ENCODE results near the gene SCAND1. TPM values are rescaled to one million over a fixed set of nuclear protein-coding genes. Genes with fewer than 3 reads are reported as not detected.
"Not testable (repeated sequence)": the region's sequence is repeated elsewhere in the genome, so short reads cannot be mapped to it uniquely, and the experiment has no call there.

SCAND1 gene
- total RNA-seq, 1 donor from 2014 or later, result 24.5 TPM

DNA sequence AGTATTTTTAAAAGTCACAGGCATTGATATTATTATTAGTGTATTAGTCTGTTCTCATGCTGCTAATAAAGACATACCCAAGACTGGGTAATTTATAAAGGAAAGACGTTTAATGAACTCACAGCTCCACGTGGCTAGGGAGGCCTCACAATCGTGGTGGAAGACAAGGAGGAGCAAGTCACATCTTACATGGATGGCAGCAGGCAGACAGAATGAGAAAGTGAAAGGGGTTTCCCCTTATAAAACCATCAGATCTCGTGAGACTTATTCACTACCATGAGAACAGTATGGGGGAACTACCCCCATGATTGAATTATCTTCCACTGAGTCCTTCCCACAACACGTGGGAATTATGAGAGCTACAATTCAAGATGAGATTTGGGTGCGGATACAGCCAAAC, 5.0 kb upstream of the SCAND1 start:
- not testable (repeated sequence) for DNase-seq

DNA sequence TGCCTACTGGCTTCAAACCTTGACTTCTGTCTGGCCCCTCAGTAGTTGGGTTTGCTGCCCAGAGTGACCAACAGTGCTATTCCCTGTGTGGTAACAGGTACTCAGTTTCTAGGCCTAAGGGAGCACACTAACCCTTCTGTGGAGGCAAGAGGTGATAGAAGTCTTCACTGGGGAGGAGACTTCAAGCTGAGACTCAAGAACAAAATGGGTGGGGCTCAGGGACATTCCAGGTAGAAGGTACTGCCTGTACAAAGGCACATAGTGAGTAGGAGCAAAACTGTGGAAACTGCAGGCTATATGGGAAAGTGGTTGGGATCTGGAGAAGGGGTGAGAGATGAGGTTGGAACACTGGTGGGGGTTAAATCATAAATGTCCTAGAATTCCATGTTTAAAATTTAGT, 2.3 kb upstream of the SCAND1 start:
- no peak for DNase-seq

DNA sequence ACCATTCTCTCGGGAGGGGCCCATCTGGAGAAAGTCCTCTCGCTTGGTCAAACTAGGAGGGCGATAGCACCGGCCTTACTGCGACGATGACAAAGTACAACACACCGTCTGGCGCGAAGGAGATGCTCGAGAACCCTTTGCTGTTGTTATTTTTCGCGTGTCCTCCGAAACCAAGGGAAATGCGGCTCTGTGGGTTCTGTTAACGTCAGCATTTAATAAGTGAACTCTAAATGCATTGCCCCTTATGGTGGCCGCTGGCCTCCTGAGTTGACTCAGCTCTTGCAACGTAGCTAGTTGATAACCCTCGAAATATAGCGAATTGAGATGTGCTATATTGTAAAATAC, 577 bp upstream of the SCAND1 start:
- no peak for DNase-seq

DNA sequence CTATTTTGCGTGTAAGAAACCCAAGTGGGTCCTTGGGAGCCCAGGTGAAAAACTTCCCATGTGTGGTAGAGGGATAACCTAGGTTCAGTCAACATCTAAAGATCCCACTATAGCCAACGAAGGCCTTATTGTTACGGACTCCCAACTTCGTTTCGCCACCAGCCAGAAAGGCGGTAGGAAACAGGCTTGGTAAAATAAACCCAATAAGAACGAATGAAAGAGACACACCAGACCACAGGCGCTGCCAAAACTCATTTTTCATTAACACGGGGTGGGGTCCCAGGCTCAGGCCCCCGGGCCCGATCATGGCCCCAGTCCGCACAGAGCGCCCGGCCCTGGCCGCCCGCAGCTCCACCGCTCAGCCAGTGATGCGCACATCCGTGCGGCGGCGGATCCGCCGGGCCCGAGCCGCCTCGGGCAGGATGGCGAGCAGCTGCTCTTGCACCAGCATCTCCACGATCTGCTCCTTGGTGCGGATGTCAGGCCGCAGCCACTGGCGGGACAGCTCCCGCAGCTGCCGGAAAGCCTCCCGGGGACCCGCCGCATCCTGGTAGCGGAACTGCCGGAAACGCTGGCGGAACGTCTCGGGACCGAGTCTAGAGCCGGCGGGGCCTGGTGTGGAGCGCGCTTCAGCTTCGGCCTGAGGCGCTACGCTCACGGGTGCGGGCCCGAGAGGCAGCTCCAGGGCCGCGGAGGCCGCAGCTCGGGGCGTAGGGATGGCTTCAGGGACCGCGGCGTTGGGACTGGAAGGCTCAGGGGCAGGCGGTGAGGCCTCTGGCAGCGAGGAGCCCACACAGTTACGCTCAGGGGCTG, 709 bp downstream of the SCAND1 start:
- DNase-seq, result no peak

DNA sequence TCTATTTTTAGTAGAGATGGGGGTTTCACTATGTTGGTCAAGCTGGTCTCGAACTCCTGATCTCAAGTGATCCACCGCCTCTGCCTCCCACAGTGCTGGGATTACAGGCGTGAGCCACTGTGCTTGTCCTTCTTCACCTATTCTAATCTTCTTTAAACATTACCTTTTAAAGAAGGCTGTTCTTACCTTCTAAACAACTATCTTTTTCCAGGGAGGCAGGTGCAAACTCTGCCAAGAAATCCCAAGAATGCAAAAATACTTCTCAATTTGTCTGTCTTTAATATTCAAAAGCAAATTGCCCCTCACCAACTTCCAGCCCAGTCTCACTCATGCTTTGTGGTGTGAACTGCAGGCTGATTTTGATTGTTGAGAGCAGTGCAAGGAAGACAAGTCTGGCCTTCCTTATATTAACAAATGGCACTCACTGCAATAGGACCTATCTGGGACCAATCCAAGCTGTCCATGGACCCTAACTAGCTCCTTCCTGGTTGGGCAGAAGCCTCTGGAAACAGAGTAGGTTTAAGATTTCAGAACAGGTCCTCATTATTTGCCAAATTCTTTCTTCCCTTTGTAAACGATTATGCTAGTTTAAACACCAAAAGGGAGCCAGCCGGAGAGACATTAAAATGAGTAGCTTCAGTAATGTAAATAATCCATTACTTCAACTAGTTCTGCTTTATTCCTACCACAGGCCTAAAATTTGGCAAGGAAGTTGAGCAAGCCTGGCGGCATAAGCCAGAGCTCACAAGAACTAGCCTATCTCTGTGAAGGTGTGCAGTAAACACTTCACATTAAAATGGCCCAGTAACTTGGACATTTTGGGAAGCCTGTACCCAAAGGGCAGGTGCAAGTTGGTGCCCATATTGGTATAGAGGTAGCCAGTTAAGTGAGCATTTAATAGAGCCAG, 1.6 kb downstream of the SCAND1 start:
- DNase-seq, result peak; percentile 8

- not testable (repeated sequence) for DNase-seq
Measured at GRCh38 chr20:35952080-35952479, 2.2 kb downstream of the SCAND1 start.

DNA sequence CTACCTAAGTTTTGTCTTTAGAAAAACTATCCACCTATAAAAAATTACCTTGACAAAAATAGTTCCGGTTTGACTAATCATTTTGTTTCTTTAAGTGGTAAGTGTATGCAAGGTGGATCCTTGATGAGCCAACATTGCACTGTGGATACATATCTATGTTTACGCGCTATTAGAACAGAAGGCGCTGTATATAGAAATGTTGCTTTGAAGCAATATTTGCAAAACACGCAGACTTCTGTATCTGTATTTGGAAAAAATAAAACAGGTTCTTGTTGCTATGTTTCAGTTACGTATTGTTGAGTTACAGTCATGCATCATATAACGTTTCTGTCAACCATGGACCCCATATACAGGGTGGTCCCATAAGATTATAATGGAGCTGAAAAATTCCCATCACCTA, 4.2 kb downstream of the SCAND1 start:
- no peak for DNase-seq

GRCh38 chr20:35947907-35948306, 6.4 kb downstream of the SCAND1 start:
- DNase-seq, result no peak

DNA sequence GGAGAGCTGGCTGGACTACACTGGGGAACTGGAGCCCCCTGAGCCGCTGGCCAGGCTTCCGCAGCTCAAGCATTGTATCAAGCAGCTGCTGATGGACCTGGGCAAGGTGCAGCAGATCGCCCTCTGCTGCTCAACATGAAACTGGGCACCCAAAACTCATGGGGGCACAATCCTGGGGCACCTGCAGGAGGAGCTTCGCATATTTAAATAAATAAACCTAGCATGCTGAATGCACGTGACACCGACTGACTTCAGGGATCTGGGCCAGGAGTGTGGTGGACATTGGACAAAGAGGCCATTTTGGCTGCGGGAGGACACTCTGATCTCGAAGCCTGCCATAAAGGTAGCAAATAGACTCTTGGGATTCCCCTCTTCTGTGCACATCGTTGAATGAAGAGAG, 6.8 kb downstream of the SCAND1 start:
- DNase-seq, result peak; percentile 6

GRCh38 chr20:35942243-35942642, 12.1 kb downstream of the SCAND1 start:
- DNase-seq, result no peak

DNA sequence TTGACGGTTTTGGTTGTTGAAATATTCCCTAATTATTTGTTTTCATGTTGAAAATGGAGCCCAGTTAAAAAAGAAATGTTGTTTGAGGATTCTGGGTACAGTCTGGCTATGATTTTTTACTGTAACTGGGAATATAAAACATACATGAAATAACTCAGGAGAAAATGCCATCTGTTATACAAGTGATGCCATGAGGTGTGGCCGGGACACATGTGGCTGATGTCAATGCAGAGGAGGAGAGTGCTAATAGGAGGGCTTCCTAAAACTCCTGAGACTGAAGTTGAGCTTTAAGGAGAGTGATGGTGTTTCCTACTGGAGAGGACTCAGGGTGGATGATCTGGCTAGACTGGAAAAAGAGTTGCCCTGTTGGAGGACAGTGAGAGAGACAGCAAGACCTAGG, 12.7 kb downstream of the SCAND1 start:
- DNase-seq, result no peak

DNA sequence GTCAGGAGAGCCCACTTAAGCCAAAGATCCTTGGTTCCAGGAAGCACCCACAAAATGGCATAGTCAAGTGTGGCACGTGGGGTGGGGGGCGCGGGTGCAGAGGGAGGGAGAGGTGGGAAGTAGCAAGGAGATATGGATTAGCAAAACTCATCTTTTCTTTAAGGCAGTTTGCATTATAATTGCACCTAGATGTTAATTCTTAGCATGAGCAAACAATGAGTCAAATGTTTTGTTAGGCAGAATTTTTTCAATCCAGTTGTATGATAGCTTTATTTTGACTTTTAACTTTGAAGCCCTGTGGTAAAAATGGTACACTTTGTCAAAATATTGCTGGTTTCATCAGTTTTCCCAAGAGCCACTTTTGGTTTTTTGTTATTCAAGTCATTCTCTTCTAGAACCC, 15.0 kb downstream of the SCAND1 start:
- DNase-seq, result no peak

- no peak for DNase-seq
Measured at GRCh38 chr20:35934050-35934449, 20.3 kb downstream of the SCAND1 start.

- no peak for DNase-seq
Measured at GRCh38 chr20:35929301-35929700, 25.0 kb downstream of the SCAND1 start.

- no peak for DNase-seq
Measured at GRCh38 chr20:35920523-35920922, 33.8 kb downstream of the SCAND1 start.

DNA sequence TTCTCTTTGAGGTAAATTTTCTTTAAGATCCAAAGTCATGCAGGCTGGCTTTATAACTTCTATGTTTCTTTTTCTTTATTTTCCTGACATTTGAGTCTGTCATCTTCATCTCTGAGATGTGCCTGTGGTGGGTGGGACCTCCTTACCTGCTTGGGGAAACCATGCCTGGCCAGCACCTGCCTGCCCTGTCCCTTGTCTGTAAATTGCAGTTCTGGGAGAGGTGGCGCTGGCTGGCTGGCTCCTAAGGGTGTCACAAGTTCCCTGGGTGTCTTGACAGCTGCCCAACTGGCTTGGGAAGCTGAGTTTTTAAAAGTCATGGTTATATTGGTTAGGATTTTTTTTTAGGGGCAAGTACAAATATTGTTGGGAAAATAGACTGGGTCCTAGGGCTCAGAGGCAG, 36.3 kb downstream of the SCAND1 start:
- DNase-seq, result no peak

DNA sequence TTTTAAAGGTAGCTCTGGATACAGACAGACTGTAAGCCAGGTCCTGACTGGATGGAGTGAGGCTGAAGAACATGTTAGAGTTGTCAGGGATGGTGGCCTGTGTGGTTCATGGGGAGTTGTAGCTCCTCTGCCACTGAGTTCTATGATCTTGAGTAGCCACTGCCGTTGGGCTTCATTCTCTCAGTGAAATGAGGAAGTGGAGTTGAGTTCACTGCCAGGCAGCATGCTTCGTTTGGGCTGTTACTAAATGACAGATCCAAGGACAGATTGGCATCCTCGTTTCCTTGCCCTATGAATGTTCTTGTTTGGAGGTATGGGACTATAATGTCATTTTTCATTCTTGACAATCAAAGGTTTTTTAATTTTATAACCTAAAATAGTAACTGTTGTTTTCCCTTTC, 37.2 kb downstream of the SCAND1 start:
- DNase-seq, result no peak

DNA sequence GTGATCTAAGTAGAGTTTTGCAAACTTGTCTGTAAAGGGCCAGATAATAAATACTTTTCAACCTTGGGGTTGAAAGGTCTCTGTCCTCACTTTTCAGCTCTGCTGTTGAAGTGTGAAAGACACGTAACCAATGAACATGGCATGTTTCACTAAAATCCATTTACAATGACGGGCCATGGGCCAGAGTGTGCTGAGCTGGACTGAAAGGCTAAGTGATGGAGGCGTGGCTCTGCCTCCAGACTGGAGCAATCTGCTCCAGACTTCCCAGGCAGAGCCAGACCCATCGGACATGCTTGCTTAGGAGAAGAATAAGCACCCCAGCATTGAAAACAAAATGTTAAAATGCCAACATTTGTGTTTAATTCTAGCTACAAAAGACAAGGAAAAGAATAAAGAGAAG, 41.4 kb downstream of the SCAND1 start:
- no peak for DNase-seq

DNA sequence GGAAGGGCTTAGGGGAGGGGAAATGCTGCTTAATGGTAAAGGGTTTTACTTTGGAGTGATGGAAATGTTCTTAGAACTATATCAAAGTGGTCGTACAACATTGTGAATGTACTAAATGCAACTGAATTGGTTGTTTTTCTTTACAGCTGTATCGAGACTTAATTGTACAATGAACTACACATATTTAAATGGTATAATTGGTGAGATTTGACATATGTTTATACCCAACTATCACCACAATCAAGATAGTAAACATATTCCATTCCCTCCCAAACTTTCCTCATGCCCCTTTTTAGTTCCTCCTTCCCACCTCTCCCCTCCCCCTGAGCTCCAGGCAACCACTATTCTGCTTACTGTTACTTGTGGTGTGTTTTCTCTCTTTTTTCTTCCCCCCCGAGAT, 44.0 kb downstream of the SCAND1 start:
- no peak for DNase-seq

DNA sequence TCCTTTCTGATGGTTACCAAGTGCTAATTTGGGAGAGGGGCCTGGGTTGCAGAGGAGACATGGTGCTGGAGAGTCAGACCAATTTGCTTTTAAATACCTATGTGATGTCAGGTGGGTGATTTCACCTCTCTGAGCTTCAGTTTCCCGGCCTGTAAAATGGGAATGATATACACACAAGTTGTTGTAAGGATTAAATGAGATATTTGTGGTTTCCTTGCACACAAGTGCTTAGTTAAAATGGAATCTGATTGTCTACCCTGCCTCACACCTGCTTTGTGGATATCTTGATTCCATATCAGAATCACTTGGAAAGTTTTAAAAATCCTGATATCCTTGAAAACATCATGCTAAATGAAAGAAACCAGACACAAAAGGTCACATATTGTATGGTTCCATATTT, 44.5 kb downstream of the SCAND1 start:
- DNase-seq, result no peak

DNA sequence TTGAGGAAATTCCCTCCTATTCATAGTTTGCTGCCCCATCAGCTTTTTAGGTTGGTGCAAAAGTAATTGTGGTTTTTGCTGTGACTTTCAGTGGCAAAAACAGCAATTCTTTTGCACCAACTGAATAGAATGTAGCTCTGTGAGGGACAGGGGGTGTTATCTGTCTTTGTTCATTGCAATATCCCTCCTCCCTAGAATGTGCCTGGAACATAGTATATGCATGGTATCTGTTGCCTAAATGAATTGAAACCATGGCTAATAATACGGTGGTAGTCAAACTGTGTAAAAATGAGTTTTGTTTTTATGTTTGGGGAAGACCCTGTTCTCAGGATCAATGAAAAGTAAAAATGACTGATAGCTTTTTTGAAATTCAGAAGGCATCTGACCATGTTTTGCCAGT, 45.1 kb downstream of the SCAND1 start:
- DNase-seq, result no peak

GRCh38 chr20:35908007-35908406, 46.3 kb downstream of the SCAND1 start:
- DNase-seq, result no peak

GRCh38 chr20:35907017-35907701, 47.1 kb downstream of the SCAND1 start:
- DNase-seq, result peak; percentile 5

All from tongue (tissue), 2 donors.